NCI-H345 treated with DMSO at 0.1 percent for 48 hours (cell line): ENCODE results near the gene MAST1.

Experiments
- DNase-seq: peaks from one replicate; lab custom pipeline; 2025; ENCODE audit not compliant: unreplicated experiment; lab: John Stamatoyannopoulos, UW

The MAST1 gene

DNA sequence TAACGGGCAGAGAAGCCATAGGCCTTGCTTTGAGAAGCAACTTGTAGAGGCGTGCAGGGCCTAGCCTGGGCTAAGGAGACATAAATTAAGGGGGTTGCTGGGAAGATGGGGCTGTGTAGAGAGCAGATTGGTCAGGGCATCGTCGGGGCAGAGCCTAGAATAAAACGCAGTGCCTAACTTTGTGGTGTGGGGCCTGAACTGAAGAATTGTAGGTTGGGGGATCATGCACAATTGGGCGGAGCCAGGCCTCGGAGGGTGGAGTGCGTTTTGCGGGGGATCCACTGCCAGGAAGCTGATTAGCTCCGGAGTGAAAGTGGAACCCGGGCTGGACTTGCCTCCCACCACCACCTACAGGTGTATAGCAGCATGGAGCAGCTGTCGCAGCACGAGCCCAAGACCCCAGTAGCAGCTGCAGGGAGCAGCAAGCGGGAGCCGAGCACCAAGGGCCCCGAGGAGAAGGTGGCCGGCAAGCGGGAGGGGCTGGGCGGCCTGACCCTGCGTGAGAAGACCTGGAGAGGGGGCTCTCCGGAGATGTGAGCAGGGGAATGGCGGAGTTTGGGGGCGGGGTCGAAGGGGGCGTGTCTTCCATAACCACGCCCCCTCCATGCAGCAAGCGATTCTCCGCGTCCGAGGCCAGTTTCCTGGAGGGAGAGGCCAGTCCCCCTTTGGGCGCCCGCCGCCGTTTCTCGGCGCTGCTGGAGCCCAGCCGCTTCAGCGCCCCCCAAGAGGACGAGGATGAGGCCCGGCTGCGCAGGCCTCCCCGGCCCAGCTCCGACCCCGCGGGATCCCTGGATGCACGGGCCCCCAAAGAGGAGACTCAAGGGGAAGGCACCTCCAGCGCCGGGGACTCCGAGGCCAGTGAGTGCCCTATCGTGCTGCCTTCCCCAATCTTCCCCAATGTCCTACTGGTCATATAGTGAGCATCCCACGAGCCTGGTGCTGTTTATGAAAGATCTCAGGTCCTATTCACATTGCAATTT, 29.1 kb downstream of the MAST1 start:
- DNase-seq, result no peak

DNA sequence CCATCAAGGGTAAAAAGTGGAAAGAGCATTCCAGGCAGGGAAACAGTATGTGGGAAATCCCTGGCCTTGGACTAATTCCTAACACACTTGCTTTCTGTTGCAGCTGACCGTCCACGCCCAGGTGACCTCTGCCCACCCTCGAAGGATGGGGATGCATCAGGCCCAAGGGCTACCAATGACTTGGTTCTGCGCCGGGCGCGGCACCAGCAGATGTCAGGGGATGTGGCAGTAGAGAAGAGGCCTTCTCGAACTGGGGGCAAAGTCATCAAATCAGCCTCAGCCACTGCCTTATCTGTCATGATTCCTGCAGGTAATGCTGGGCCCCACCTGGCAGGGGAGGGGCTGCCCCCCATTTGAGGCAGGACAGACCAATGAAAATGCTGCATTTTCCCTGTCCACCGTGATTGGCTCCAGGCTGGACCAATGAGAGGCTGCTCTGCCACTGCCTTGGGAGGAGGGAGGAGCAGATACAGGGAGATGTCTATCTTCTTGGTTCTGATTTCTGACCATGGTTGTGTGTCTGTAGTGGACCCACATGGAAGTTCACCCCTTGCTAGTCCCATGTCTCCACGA, 30.3 kb downstream of the MAST1 start:
- no peak for DNase-seq

DNA sequence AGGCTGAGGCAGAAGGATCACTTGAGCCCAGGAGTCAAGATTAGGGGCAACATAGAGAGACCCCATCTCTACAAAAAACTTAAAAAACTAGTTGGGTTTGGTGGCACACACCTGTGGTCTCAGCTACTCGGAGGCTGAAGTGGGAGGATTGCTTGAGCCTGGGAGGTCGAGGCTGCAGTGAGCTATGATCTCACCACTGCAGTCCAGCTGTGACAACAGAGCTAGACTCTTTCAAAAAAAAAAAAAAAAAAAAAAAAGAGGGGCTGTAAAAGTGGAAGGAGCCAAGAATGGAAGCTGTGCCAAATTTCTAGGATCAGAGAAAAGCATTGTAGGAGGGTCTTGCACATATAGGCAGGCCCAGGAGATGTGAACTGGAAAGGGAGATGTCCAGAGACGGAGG, 33.4 kb downstream of the MAST1 start:
- DNase-seq, result no peak

DNA sequence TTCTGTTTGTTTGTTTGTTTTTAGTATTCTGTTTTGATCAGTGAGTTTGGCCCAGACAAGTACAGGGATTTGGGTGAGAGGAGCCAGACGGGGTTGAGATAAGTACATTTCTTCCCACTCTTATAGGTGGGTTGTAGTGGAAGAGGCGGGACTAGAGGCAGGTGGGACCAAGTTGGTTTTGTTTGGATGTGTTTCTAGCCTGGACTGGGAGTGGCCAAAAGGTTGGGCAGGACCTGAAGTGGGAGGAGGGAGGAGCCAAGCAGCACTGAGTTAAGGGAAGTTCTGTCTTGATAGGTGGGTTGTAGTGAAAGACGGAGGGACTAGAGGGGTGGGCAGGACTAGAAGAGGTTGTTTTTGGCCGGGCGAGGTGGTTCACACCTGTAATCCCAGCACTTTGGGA, 33.9 kb downstream of the MAST1 start:
- no peak for DNase-seq

DNA sequence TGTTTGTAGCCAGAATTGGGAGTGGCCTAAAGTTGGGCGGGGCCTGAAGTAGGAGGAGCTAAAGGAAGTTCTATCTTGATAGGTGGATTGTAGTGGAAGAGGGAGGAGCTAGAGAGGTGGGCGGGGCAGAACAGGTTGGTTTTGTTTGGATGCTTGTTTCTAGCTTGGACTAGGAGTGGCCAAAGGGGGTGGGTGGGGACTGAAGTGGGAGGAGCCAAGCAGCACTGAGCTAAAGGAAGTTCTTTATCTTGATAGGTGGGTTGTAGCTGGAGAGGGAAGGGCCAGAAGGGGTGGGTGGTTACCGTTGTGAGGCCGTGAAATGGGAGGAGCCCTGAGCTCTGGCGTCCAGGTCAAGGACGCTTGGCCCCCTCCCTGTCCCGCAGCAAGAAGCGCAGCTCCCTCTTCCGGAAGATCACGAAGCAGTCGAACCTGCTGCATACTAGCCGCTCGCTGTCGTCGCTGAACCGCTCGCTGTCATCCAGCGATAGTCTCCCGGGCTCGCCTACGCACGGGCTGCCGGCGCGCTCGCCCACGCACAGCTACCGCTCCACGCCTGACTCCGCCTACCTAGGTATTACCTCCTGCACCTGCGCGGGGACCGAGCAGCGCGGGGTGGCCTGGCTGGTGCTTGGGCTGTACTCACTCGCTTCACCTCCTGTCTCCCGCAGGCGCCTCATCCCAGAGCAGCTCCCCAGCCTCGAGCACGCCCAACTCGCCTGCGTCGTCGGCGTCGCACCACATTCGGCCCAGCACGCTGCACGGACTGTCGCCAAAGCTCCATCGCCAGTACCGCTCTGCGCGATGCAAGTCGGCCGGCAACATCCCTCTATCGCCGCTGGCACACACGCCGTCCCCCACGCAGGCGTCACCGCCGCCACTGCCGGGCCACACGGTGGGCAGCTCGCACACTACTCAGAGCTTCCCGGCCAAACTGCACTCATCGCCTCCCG, 34.9 kb downstream of the MAST1 start:
- no peak for DNase-seq

DNA sequence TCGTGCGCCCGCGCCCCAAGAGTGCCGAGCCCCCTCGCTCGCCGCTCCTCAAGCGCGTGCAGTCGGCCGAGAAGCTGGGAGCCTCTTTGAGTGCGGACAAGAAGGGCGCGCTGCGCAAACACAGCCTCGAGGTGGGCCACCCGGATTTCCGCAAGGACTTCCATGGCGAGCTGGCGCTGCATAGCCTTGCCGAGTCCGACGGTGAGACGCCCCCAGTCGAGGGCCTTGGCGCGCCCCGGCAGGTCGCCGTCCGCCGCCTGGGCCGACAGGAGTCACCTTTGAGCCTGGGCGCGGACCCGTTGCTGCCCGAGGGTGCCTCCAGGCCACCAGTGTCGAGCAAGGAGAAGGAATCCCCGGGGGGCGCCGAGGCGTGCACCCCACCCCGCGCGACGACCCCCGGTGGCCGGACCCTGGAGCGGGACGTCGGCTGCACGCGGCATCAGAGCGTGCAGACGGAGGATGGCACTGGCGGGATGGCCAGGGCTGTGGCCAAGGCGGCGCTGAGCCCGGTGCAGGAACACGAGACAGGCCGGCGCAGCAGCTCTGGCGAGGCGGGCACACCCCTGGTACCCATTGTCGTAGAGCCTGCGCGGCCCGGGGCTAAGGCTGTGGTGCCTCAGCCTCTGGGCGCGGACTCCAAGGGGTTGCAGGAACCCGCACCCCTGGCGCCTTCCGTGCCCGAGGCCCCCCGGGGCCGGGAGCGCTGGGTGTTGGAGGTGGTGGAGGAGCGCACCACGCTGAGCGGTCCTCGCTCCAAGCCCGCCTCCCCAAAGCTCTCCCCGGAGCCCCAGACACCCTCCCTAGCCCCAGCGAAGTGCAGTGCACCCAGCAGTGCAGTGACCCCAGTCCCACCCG, 35.8 kb downstream of the MAST1 start:
- no peak for DNase-seq

DNA sequence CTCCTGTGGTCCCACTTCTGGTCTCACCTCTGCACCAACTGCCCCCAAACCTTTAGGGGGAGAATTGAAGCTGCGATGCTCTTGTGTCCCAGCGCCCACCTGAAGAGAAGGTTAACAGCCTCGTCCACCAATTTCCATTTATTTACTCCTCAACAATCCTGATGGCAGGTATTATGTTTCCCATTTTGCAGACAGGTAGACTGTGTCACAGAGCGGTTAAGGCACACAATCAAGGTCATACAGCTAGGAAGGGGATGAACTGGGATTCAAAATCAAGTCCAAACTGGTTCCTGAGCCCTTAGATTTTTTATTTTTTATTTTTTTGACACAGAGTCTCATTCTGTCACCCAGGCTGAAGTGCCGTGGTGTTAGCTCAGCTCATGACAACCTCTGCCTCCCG, 36.8 kb downstream of the MAST1 start:
- no peak for DNase-seq

DNA sequence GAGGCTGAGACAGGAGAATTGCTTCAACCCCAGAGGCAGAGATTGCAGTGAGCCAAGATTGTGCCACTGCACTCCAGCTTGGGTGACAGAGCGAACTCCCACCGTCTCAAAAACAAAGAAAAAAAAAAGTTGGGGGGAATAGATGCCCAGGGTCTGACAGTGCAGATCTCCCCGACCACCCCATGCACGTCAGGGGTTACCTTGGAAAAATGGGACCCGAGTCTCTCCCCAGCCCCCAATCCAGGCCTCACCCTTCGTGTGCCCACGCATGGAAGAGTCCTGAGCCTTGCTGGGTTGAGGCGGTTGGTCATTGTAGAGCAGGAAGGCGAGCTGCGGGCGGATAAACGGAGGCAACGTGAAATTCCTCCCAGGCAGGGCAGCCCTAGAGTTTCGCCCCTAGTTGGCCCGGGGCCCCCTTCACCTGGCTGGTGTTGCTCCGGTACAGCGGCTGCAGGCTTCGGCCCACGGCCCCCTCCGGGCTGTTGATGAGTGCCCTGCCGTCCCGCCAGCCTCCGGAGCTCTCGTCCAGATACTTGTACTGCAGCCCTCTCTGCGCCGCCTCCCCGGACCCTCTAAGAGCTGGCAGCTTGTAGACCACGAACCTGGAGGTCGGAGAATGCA, 42.3 kb downstream of the MAST1 start:
- no peak for DNase-seq

DNA sequence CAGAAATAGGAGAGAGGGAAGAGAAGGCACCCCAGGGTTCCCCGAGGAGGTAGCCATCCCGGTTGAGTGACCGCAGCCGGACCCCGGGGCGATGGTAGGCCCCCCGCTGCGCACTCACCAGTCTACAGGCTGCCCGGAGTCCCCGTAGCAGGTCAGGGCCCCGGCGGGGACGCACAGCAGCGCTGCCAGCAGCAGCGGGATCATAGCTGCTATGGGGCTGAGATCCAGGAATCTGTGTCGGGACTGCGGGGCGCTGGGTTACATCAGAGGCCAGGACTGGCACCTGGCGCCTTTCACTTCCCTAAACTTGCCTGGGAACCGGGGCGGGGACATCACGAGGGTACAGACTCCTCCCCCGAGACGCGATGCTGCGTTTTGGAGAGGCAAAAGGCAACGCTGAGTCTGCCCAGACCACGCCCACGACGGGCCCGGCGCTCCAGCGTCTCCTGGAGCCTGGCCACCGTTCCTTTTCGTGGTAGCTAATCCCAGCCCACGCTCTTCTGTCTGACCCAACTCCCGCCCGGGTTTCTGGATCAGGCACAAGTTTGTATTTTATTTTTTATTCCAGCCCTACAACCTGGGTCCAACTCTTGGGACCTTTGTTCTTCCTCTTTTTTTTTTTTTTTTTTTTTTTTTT, 43.0 kb downstream of the MAST1 start, which contains the start of gene DNASE2:
Gene DNASE2 (minus strand): TSS at position 278 of the 637 bp plus-strand sequence. CDS start 74 bp downstream, at position 204.
- peak; percentile 40 for DNase-seq

DNA sequence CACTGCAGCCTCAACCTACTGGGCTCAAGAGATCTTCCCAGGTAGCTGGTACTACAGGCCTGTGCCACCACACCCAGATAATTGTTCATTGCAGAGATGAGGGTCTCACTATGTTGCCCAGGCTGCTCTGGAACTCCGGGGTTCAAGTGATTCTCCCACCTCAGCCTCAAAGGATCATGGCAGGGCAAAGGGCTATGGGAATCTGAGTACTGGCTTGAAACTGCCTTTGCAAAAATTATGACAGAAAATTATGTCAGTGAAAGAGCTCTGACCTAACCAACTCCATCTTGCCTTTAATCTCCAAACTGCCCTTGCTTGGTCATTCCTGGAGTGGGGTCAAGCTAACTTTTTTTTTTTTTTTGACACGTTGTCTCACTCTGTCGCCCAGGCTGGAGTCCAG, 44.3 kb downstream of the MAST1 start:
- no peak for DNase-seq

DNA sequence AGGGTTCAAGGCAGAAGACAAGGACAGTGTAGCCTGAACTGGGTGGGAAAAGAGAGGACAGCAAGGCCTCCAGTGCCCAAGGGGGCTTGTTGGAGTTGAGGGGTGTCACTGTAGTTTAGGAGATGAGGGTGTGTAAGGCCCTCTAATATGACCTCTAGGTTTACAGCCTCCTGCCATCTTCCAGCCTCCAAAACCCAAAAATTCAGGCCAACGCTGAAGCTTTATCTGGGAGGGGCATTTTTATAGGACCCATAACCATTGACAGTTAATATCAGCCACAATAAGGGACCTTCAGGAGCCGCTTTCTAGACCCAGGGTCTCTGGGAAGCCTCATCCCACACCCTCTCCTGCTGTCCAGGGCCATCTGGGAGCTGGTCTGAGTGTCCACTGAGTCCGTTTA, 45.9 kb downstream of the MAST1 start:
- DNase-seq, result no peak

DNA sequence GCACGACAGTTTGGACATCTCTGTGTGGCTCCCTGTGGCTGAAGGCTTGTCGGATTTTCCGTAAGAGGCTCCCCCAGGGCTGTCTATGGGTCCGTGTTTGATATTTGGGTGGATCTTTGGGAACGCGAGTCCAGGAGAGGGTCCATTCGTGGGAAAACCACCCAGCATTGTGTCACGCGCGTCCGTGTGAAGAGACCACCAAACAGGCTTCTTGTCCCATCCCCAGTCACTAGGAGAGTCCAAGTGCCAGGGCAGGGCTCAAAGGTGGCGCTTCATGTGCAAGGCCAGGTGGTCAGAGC, 46.3 kb downstream of the MAST1 start:
- DNase-seq, result no peak

DNA sequence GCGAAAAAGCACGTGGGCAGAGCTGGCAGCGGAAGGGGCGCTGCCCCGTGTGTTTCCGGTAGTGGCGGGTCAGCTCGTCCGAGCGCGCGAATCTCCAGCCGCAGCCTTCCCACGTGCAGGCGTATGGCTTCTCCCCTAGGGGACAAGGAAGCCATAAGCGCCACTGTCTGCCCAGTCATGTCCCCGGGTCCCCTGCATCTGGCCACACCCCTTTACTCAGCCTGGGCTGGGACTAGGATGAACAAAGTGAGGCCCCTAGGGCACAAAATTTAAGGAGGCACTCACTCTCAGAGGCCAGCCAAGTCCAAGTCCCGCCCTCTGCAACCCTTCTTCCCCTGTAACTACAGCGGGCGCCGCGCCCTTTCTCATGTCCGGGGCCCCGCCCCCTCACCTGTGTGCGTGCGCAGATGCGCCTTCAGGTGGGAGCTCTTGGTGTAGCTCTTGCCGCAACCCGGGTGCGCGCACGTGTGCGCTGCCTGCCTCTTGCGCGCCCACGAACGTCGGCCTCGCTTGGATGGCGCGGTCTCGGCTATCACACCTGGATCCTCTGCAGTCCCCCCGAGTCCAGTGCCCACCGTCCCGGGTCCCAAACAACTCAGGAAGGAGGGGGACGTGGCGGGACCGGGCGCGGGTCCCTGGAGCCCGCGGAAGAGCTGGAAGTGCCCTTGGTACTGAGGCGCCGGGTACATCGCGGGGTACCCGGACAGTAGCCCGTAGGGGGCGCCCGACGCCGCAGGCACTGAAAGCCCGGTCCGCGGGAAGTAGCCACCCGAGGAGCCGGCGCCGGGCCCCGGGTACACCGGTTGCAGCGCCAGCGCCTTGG, 46.8 kb downstream of the MAST1 start:
- DNase-seq, result peak; percentile 14

DNA sequence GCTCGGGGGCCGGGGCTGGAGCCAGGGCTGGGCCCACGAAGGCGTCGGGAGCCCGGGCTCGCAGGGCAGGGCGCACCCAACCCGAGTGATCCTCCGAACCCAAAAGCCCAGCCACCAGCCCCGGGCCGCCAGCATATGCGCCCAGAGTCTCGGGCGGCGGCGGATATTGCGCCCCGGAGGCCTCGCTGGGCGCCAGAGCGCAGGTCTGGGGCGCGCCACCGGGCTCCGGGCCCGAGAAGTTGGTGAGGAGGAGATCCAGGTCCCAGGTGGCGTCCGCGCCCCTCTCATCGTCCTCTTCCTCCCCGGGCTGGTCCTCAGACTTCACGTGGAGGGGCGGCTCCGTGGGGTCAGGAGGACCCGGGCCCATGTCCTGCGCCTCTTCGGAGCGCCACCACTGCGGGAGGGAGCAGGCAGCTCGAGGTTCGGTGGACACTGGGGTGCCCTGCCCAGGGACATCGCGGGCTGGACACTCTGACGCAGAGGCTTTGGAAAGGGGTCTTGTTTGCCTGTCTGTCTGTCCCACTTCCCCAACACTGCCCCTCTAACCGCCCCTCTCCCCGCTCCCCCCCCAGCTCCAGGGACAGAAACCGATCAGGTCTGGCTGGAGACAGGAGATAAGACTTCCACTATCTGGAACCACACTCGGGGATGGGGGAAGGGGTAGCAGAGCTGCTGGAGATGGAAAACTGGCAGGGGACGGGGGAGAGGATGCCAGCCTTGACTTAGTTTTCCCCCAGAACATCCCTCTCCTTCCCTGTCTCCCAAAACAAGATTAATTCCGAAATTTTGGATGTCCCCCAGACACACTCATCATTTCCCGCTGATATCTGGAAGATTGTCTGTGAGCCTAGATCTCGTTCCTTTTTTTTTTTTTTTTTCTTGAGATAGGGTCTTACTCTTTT, 47.7 kb downstream of the MAST1 start:
- no peak for DNase-seq

DNA sequence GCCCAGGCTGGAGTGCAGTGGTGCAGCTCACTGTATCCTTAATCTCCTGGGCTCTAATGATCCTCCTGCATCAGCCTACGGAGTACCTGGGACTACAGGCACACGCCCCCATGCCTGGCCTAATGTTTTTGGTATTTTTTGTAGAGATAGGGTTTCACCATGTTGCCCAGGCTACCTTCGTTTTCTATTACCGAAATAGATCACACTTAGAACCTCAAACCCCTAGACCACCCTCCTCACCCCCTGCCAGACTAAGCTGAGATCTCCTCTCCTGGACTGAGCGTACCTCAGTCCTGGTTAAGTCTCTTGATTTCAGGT, 48.3 kb downstream of the MAST1 start:
- no peak for DNase-seq

DNA sequence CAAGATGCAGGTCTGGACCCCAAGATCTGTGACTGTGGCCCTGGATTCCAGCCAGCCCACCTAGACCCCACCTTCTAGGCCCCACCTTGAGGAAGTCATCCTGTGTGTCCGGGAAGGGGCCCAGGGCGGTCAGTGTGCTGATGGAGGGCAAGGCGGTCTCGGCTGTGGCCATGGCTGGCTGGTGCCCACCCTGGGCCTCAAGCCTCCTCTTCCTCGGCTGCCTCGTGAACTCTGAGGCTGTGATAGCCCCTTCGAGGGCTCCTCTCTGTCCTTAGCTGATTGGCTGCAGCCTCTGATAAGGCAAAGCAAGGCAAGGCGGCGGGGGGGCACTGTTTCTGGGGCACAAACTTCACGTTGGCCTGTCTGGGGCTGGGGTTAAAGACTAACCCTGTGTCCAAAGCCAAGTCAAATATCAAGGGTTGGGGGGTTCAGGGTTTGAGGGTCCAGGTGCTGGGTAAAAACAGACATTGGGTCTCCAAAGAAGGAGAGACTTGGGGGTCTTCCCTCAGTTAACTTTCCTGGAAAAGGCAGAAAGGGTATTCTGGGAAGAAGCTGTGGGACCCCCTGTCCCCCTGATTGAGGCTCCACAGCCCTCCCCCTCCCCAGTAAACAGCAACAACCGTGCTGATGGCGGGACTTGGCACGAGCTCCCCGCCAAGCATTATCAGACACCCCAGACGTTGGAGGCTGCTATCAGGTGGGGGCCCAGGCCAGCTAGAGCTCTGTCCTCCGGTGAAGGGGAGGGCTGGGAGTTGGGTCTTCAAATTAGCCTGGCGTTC, 48.8 kb downstream of the MAST1 start, which contains the start of gene KLF1:
Gene KLF1 (minus strand): TSS at position 233 of the 779 bp plus-strand sequence. CDS start 61 bp downstream, at position 172.
- DNase-seq, result no peak

DNA sequence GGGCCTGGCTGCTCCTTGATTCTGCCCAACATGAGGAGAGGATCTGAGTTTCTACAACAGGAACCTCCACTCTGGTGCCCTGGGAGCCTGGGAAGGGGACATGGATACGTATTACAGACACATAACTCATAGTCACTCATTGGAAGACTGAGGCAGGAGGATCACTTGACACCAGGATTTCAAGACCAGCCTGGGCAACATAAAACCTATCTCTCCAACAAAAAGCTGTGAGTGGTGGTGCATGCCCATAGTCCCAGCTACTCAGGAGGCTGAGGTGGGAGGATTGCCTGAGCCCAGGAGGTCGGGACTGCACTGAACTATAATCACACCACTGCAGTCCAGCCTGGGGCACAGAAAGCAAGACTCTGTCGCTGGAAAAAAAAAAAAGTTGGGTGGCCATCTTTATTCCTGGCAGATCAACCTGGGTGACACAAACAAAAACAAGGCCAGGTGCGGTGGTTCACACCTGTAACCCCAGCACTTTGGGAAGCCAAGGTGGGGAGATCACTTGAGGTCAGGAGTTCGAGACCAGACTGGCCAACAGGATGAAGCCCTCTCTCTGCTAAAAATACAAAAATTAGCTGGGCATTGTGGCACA, 49.8 kb downstream of the MAST1 start:
- DNase-seq, result no peak
